NB4 (cell line): ENCODE data around the gene TBC1D14.

Source experiments
- TF ChIP-seq, protein P1 (sequence below): IDR thresholded peaks from one replicate; pipeline ENCODE4 v1.5.1; 2012; ENCODE audit warnings: low read depth, low read length
- TF ChIP-seq, protein P2 (sequence below): IDR thresholded peaks from 2 replicates; pipeline ENCODE4 v1.6.1; 2011; ENCODE audit warnings: low read depth, low read length

DNA sequence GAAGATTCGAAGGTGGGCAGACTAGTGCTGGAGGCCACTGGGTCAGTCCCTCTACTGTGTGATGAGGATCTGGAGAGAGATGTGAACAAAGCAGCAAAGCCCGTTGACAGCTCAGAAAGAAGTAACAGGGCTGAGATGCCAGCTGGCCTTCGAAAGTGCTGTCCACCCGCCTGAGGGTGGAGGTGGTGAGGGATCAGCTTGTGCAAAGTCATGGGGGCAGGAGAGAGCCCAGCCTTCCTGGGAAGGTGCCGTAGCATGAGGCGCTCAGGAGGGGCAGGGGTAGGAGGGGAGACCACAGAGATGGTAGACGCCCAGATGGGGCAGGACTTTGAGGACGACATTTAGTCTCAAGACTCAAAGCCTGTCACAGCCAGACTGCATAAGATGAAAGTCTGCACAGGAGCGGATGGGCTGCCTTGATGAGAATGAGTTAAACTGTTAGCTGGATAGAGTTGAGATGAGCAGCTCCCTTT lies 19.7 kb downstream of the TBC1D14 start:
- TF ChIP-seq, protein P1, sequence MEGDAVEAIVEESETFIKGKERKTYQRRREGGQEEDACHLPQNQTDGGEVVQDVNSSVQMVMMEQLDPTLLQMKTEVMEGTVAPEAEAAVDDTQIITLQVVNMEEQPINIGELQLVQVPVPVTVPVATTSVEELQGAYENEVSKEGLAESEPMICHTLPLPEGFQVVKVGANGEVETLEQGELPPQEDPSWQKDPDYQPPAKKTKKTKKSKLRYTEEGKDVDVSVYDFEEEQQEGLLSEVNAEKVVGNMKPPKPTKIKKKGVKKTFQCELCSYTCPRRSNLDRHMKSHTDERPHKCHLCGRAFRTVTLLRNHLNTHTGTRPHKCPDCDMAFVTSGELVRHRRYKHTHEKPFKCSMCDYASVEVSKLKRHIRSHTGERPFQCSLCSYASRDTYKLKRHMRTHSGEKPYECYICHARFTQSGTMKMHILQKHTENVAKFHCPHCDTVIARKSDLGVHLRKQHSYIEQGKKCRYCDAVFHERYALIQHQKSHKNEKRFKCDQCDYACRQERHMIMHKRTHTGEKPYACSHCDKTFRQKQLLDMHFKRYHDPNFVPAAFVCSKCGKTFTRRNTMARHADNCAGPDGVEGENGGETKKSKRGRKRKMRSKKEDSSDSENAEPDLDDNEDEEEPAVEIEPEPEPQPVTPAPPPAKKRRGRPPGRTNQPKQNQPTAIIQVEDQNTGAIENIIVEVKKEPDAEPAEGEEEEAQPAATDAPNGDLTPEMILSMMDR, result no peak
- TF ChIP-seq, protein P2, sequence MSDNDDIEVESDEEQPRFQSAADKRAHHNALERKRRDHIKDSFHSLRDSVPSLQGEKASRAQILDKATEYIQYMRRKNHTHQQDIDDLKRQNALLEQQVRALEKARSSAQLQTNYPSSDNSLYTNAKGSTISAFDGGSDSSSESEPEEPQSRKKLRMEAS, result no peak
